Activated CD4-positive, alpha-beta memory T cell treated with anti-CD3 and anti-CD28 coated beads for 36 hours (primary cell): ENCODE measurements around the gene GNB1L. TPM values are rescaled to one million over a fixed set of nuclear protein-coding genes. Genes with fewer than 3 reads are reported as not detected.
A peak's percentile ranks its signal among the peaks of the same experiment; 100 is the strongest.

ENCODE experiments used
- CTCF ChIA-PET: fragments of 350-600 bp; sonication (Branson Sonifier 250); formaldehyde crosslinking; loops from one replicate; lab custom pipeline; 2021; ENCODE audit warnings: antibody characterized with exemption, inconsistent platforms; lab: Charles Lee
- POLR2A ChIA-PET: fragments of 350-600 bp; sonication (Branson Sonifier 250); formaldehyde crosslinking; loops from one replicate; lab custom pipeline; 2021; ENCODE audit warnings: antibody characterized with exemption; lab: Charles Lee
- DNase-seq: peaks from one replicate; pipeline ENCODE4 v3.0.0-alpha.2; 2020
- H3K27ac Mint-ChIP-seq: one replicate; pipeline ENCODE4 v1.8.0; 2021; ENCODE audit warnings: mixed read lengths
- H3K27me3 Mint-ChIP-seq: one replicate; pipeline ENCODE4 v1.8.0; 2021; ENCODE audit warnings: mixed read lengths
- H3K36me3 Mint-ChIP-seq: one replicate; pipeline ENCODE4 v1.8.0; 2021; ENCODE audit warnings: mixed read lengths
- H3K4me1 Mint-ChIP-seq: one replicate; pipeline ENCODE4 v1.8.0; 2021; ENCODE audit warnings: low read depth, mixed read lengths
- H3K4me3 Mint-ChIP-seq: one replicate; pipeline ENCODE4 v1.8.0; 2021; ENCODE audit warnings: mild to moderate bottlenecking, mixed read lengths
- H3K9me3 Mint-ChIP-seq: one replicate; pipeline ENCODE4 v1.8.0; 2021; ENCODE audit warnings: mixed read lengths
- intact Hi-C: fragments of 100-400 bp; cut with micrococcal nuclease; formaldehyde crosslinking; loops from one replicate; pipeline ENCODE4 v1.15.1; 2023
- total RNA-seq, 2 experiments: library from RNA; stranded (reverse); gene quantifications; one replicate each; pipeline ENCODE4 v1.2.3, GENCODE V29; 2021

GNB1L gene
- total RNA-seq, 2 experiments from 2014 or later, result 11.3 to 12.3 TPM

GRCh38 chr22:19811211-19811621 is 43.5 kb downstream of the GNB1L start:
- CTCF ChIA-PET, result interaction anchor here (0.9 kb wide), 1 partner anchor 88 kb away, joined by 3 read pairs; the partner anchor contains the start of gene GP1BB
- no peak overlapping the region for H3K27ac Mint-ChIP-seq
- H3K9me3 Mint-ChIP-seq, result no peaks in the 10 kb centered on the region
- peak; percentile 5 for DNase-seq
- intact Hi-C loops, result no loop called here
- peaks cover 4% of the 10 kb centered on the region for H3K4me1 Mint-ChIP-seq
- H3K4me3 Mint-ChIP-seq, result no peak overlapping the region
- H3K36me3 Mint-ChIP-seq, result peaks cover 3% of the 10 kb centered on the region
- POLR2A ChIA-PET, result no interaction called here
- no peaks in the 10 kb centered on the region for H3K27me3 Mint-ChIP-seq

- intact Hi-C loops, result no loop called here
- DNase-seq, result peak; percentile 23
- CTCF ChIA-PET, result interaction anchor here (0.9 kb wide), 1 partner anchor 87 kb away, joined by 3 read pairs; the partner anchor contains the start of gene GP1BB
- POLR2A ChIA-PET, result no interaction called here
- no peaks in the 10 kb centered on the region for H3K9me3 Mint-ChIP-seq
- peaks cover 3% of the 10 kb centered on the region for H3K36me3 Mint-ChIP-seq
- no peak overlapping the region for H3K27ac Mint-ChIP-seq
- H3K27me3 Mint-ChIP-seq, result no peaks in the 10 kb centered on the region
- H3K4me1 Mint-ChIP-seq, result peaks cover 4% of the 10 kb centered on the region
- no peak overlapping the region for H3K4me3 Mint-ChIP-seq
Measured at GRCh38 chr22:19810381-19811201, 44.1 kb downstream of the GNB1L start.

- DNase-seq, result no peak
- Mint-ChIP-seq H3K27me3 (no peaks in the 10 kb centered on the region), H3K4me3 (no peak overlapping the region), H3K4me1 (peaks cover 4% of the 10 kb centered on the region), H3K27ac (no peak overlapping the region), H3K9me3 (no peaks in the 10 kb centered on the region), H3K36me3 (peaks cover 3% of the 10 kb centered on the region)
- POLR2A ChIA-PET, result no interaction called here
- intact Hi-C loops, result no loop called here
- CTCF ChIA-PET, result interaction anchor here (0.6 kb wide), 1 partner anchor 501 kb away, joined by 3 read pairs; no protein-coding TSS in a partner anchor
Measured at GRCh38 chr22:19809741-19810140, 44.9 kb downstream of the GNB1L start.

GRCh38 chr22:19808873-19809478 is 45.7 kb downstream of the GNB1L start:
- Mint-ChIP-seq H3K27ac (no peak overlapping the region), H3K27me3 (no peaks in the 10 kb centered on the region), H3K36me3 (no peaks in the 10 kb centered on the region), H3K9me3 (no peaks in the 10 kb centered on the region), H3K4me3 (no peak overlapping the region), H3K4me1 (peaks cover 4% of the 10 kb centered on the region)
- POLR2A ChIA-PET, result no interaction called here
- intact Hi-C loops, result no loop called here
- CTCF ChIA-PET, result interaction anchor here (0.6 to 2.5 kb wide), 2 partner anchors 79 to 501 kb away, joined by 3 to 8 read pairs; no protein-coding TSS in a partner anchor
- DNase-seq, result no peak

GRCh38 chr22:19807914-19808872 is 46.5 kb downstream of the GNB1L start:
- CTCF ChIA-PET, result interaction anchor here (2.5 kb wide), 1 partner anchor 78 kb away, joined by 8 read pairs; no protein-coding TSS in a partner anchor
- Mint-ChIP-seq H3K4me3 (no peak overlapping the region), H3K4me1 (peaks cover 4% of the 10 kb centered on the region), H3K27ac (no peak overlapping the region), H3K9me3 (no peaks in the 10 kb centered on the region), H3K27me3 (no peaks in the 10 kb centered on the region), H3K36me3 (no peaks in the 10 kb centered on the region)
- intact Hi-C loops, result no loop called here
- POLR2A ChIA-PET, result no interaction called here
- DNase-seq, result no peak

- DNase-seq, result no peak
- Mint-ChIP-seq H3K27me3 (no peaks in the 10 kb centered on the region), H3K4me1 (peaks cover 4% of the 10 kb centered on the region), H3K9me3 (no peaks in the 10 kb centered on the region), H3K4me3 (no peak overlapping the region), H3K27ac (no peak overlapping the region), H3K36me3 (peaks cover 1% of the 10 kb centered on the region)
- intact Hi-C loops, result no loop called here
- ChIA-PET POLR2A (no interaction called here), CTCF (interaction anchor here (2.5 kb wide), 1 partner anchor 77 kb away, joined by 8 read pairs; no protein-coding TSS in a partner anchor)
Measured at GRCh38 chr22:19807161-19807913, 47.3 kb downstream of the GNB1L start.

GRCh38 chr22:19806213-19807160 is 48.2 kb downstream of the GNB1L start:
- CTCF ChIA-PET, result interaction anchor here (2.5 kb wide), 1 partner anchor 76 kb away, joined by 8 read pairs; no protein-coding TSS in a partner anchor
- POLR2A ChIA-PET, result interaction anchor here (0.6 kb wide), 1 partner anchor 401 kb away, joined by 3 read pairs; no protein-coding TSS in a partner anchor
- Mint-ChIP-seq H3K36me3 (peaks cover 4% of the 10 kb centered on the region), H3K9me3 (no peaks in the 10 kb centered on the region), H3K4me1 (peaks cover 4% of the 10 kb centered on the region), H3K4me3 (no peak overlapping the region), H3K27me3 (no peaks in the 10 kb centered on the region), H3K27ac (no peak overlapping the region)
- no peak for DNase-seq
- intact Hi-C loops, result no loop called here

GRCh38 chr22:19805821-19806212 is 48.9 kb downstream of the GNB1L start:
- no peaks in the 10 kb centered on the region for H3K9me3 Mint-ChIP-seq
- peaks cover 4% of the 10 kb centered on the region for H3K4me1 Mint-ChIP-seq
- POLR2A ChIA-PET, result interaction anchor here (0.6 kb wide), 1 partner anchor 401 kb away, joined by 3 read pairs; no protein-coding TSS in a partner anchor
- CTCF ChIA-PET, result no interaction called here
- intact Hi-C loops, result no loop called here
- DNase-seq, result no peak
- no peak overlapping the region for H3K27ac Mint-ChIP-seq
- H3K4me3 Mint-ChIP-seq, result no peak overlapping the region
- H3K36me3 Mint-ChIP-seq, result peaks cover 4% of the 10 kb centered on the region
- no peaks in the 10 kb centered on the region for H3K27me3 Mint-ChIP-seq

GRCh38 chr22:19803736-19804267 is 50.9 kb downstream of the GNB1L start:
- no peaks in the 10 kb centered on the region for H3K27me3 Mint-ChIP-seq
- H3K4me1 Mint-ChIP-seq, result no peaks in the 10 kb centered on the region
- peaks cover 4% of the 10 kb centered on the region for H3K36me3 Mint-ChIP-seq
- no peaks in the 10 kb centered on the region for H3K9me3 Mint-ChIP-seq
- no peak overlapping the region for H3K4me3 Mint-ChIP-seq
- no peak for DNase-seq
- POLR2A ChIA-PET, result no interaction called here
- CTCF ChIA-PET, result no interaction called here
- intact Hi-C loops, result no loop called here
- H3K27ac Mint-ChIP-seq, result no peak overlapping the region
